ENCODE measurements around the gene FOS.

DNA sequence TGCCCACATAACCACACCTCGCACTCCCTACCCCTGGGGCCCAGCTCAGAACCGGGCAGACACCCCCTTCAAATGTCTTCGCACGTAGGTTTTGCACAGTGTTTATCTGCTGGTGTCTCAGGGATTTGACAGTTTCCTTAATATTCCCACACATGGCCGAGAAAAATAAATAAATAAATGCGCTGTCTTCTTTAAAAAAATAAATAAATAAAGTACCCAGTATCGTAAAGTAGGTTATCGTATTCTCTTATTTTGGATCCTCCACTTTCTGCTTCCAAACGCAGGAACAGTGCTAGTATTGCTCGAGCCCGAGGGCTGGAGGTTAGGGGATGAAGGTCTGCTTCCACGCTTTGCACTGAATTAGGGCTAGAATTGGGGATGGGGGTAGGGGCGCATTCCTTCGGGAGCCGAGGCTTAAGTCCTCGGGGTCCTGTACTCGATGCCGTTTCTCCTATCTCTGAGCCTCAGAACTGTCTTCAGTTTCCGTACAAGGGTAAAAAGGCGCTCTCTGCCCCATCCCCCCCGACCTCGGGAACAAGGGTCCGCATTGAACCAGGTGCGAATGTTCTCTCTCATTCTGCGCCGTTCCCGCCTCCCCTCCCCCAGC, 710 bp upstream of the FOS start:
- no peak for TF ChIP-seq POLR2A (IDR thresholded peaks at IDR 0.05)
- TF ChIP-seq, protein P1, sequence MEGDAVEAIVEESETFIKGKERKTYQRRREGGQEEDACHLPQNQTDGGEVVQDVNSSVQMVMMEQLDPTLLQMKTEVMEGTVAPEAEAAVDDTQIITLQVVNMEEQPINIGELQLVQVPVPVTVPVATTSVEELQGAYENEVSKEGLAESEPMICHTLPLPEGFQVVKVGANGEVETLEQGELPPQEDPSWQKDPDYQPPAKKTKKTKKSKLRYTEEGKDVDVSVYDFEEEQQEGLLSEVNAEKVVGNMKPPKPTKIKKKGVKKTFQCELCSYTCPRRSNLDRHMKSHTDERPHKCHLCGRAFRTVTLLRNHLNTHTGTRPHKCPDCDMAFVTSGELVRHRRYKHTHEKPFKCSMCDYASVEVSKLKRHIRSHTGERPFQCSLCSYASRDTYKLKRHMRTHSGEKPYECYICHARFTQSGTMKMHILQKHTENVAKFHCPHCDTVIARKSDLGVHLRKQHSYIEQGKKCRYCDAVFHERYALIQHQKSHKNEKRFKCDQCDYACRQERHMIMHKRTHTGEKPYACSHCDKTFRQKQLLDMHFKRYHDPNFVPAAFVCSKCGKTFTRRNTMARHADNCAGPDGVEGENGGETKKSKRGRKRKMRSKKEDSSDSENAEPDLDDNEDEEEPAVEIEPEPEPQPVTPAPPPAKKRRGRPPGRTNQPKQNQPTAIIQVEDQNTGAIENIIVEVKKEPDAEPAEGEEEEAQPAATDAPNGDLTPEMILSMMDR (IDR thresholded peaks at IDR 0.05) = no peak
